ENCODE results near the gene CATSPERZ. TPM values are rescaled to one million over a fixed set of nuclear protein-coding genes. Genes with fewer than 3 reads are reported as not detected.

The CATSPERZ gene
- total and polyA plus RNA-seq, 2 donors from 2014 or later: not detected

GRCh38 chr11:64318766-64319761 lies 18.9 kb downstream of the CATSPERZ start:
- no peak for FAIRE-seq
- peak overlapping the region; percentile 37 to 89 (median 62) for H3K9ac ChIP-seq (ENCODE audit: low read length in 3 of 3)
- peak overlapping the region; percentile 89 to 96 (median 92) for H3K4me3 ChIP-seq (ENCODE audit: low read length in 3 of 3)
- intact Hi-C loops (cut with DNase I): no loop called here
- no peaks in the 10 kb centered on the region for H3K9me3 ChIP-seq (ENCODE audit: control insufficient read depth in 2 of 3, insufficient read depth in 1 of 3, low read length in 3 of 3)
- no peak for TF ChIP-seq CTCF (IDR thresholded peaks at IDR 0.05; ENCODE audit: borderline replicate concordance, extremely low read depth, insufficient read depth)
- peak in 1 of 5 donors; percentile 83 for DNase-seq
- H3K27me3 ChIP-seq (ENCODE audit: control insufficient read depth, insufficient read depth, low read length): no peaks in the 10 kb centered on the region
- peaks cover 0 to 13% (median 6%) of the 10 kb centered on the region in 3 donors for H3K4me1 ChIP-seq (ENCODE audit: control insufficient read depth in 2 of 3, insufficient read depth in 2 of 3, low read depth in 1 of 3, low read length in 3 of 3)
- H3K36me3 ChIP-seq (ENCODE audit: control insufficient read depth in 2 of 3, insufficient read depth in 3 of 3, low read length in 3 of 3): peaks cover 0 to 9% (median 5%) of the 10 kb centered on the region in 3 donors
- H3K27ac ChIP-seq (ENCODE audit: low read depth in 2 of 2, low read length in 2 of 2): peak overlapping the region; percentile 100

- Histone ChIP-seq H3K27me3 (ENCODE audit: control insufficient read depth, insufficient read depth, low read length) (no peaks in the 10 kb centered on the region), H3K36me3 (ENCODE audit: control insufficient read depth in 2 of 3, insufficient read depth in 3 of 3, low read length in 3 of 3) (peaks cover 0 to 4% (median 0%) of the 10 kb centered on the region in 3 donors), H3K27ac (ENCODE audit: low read depth in 2 of 2, low read length in 2 of 2) (no peak overlapping the region), H3K4me3 (ENCODE audit: low read length in 3 of 3) (no peak overlapping the region), H3K4me1 (ENCODE audit: control insufficient read depth in 2 of 3, insufficient read depth in 2 of 3, low read depth in 1 of 3, low read length in 3 of 3) (peaks cover 0 to 13% (median 6%) of the 10 kb centered on the region in 3 donors), H3K9ac (ENCODE audit: low read length in 3 of 3) (no peak overlapping the region), H3K9me3 (ENCODE audit: control insufficient read depth in 2 of 3, insufficient read depth in 1 of 3, low read length in 3 of 3) (no peaks in the 10 kb centered on the region)
- intact Hi-C loops (cut with DNase I): no loop called here
- FAIRE-seq: no peak
- no peak for TF ChIP-seq CTCF (IDR thresholded peaks at IDR 0.05; ENCODE audit: borderline replicate concordance, extremely low read depth, insufficient read depth)
- DNase-seq: no peak
Observed at GRCh38 chr11:64320556-64320955, 20.4 kb downstream of the CATSPERZ start.

- FAIRE-seq: no peak
- no peak for TF ChIP-seq CTCF (IDR thresholded peaks at IDR 0.05; ENCODE audit: borderline replicate concordance, extremely low read depth, insufficient read depth)
- H3K4me1 ChIP-seq (ENCODE audit: control insufficient read depth in 2 of 3, insufficient read depth in 2 of 3, low read depth in 1 of 3, low read length in 3 of 3): peaks cover 0 to 12% (median 6%) of the 10 kb centered on the region in 3 donors
- no peaks in the 10 kb centered on the region for H3K27me3 ChIP-seq (ENCODE audit: control insufficient read depth, insufficient read depth, low read length)
- no peak for DNase-seq
- H3K36me3 ChIP-seq (ENCODE audit: control insufficient read depth in 2 of 3, insufficient read depth in 3 of 3, low read length in 3 of 3): peaks cover 0 to 4% (median 0%) of the 10 kb centered on the region in 3 donors
- H3K27ac ChIP-seq (ENCODE audit: low read depth in 2 of 2, low read length in 2 of 2): no peak overlapping the region
- no peaks in the 10 kb centered on the region for H3K9me3 ChIP-seq (ENCODE audit: control insufficient read depth in 2 of 3, insufficient read depth in 1 of 3, low read length in 3 of 3)
- H3K9ac ChIP-seq (ENCODE audit: low read length in 3 of 3): no peak overlapping the region
- intact Hi-C loops (cut with DNase I): no loop called here
- no peak overlapping the region for H3K4me3 ChIP-seq (ENCODE audit: low read length in 3 of 3)
Observed at GRCh38 chr11:64321026-64321425, 20.9 kb downstream of the CATSPERZ start.

All from kidney (tissue), 14 donors.